Psoas muscle (tissue), 8 donors: ENCODE data around the gene CLCNKB. TPM values are rescaled to one million over a fixed set of nuclear protein-coding genes. Genes with fewer than 3 reads are reported as not detected.
"Not testable (repeated sequence)": the region's sequence is repeated elsewhere in the genome, so short reads cannot be mapped to it uniquely, and the experiment has no call there.

Source experiments
- ATAC-seq, 4 donors: fragments of 200-7000 bp; cut with Tn5 transposase; one replicate each; pipeline ENCODE4 v1.9.1; 2020; ENCODE audit warnings: moderate library complexity in 3 of 4, mild to moderate bottlenecking in 2 of 4
- DNase-seq, 2 donors: peaks; one replicate each; pipeline ENCODE4 v3.0.0-alpha.2; 2020
- H3K27ac ChIP-seq: fragments of 200-600 bp; one replicate; pipeline ENCODE4 v1.8.0; 2022
- H3K27me3 ChIP-seq, 3 donors: fragments of 200-600 bp in 1 of 3; one replicate each; pipeline versions ENCODE4 v1.6.1 to v1.8.0; 2013 to 2022; ENCODE audit warnings: low read length in 2 of 3, mild to moderate bottlenecking in 2 of 3, moderate library complexity in 1 of 3; ENCODE audit not compliant: insufficient read depth in 3 of 3
- H3K36me3 ChIP-seq, 2 donors: fragments of 200-600 bp in 1 of 2; one replicate each; pipeline versions ENCODE4 v1.6.1 to v1.8.0; 2013 to 2022; ENCODE audit warnings: low read depth in 1 of 2, mild to moderate bottlenecking in 1 of 2, moderate library complexity in 1 of 2; ENCODE audit not compliant: insufficient read depth in 1 of 2
- H3K4me1 ChIP-seq: fragments of 200-600 bp; one replicate; pipeline ENCODE4 v1.8.0; 2022
- H3K4me3 ChIP-seq: fragments of 200-600 bp; one replicate; pipeline ENCODE4 v1.8.0; 2022; ENCODE audit warnings: mild to moderate bottlenecking
- H3K9me3 ChIP-seq: fragments of 200-600 bp; one replicate; pipeline ENCODE4 v1.8.0; 2022
- CTCF ChIP-seq: fragments of 200-600 bp; IDR thresholded peaks from one replicate; pipeline ENCODE4 v1.8.0; 2022; ENCODE audit warnings: antibody characterized with exemption
- WGBS, 3 donors: extraction: QIAGEN DNeasy Blood & Tissue Kit; methylation state at CpG; one replicate each; pipeline versions ENCODE4 v1.1.6 to v1.1.7; 2013; 5-methylcytosine and 5-hydroxymethylcytosine counted together
- intact Hi-C, 2 donors: fragments of 100-400 bp; cut with DNase I; formaldehyde crosslinking; loops; one replicate each; pipeline versions ENCODE4 v1.11.0 to v1.14.2; 2022
- polyA plus RNA-seq, 3 donors: library from polyadenylated mRNA; stranded (reverse); fragments of 200-250 nt; gene quantifications; one replicate each; pipeline ENCODE4 v1.2.3, GENCODE V29; 2013
- total RNA-seq, 4 donors: library from RNA; stranded (reverse); fragmentation: NEBNext Ultra II Directional in 2 of 4; extraction: Animal tissue kit (Norgen Biotek cat#: 25700) in 2 of 4; gene quantifications; one replicate each; pipeline versions ENCODE4 v1.2.1 to v1.2.4, GENCODE V29; 2021 to 2023
- donor health status: healthy with polysubstance abuse.
- donor health status: DM: no; HTN: no; CAD: no; lungs with moderate emphysema.
- donor health status: Bipolar disorder and iron deficiency.
- donor health status: healthy.
- donor health status: DM: yes; HTN: yes; CAD: no.
- donor health status: DM: no; HTN: no; CAD: no.
- donor health status: DM: no; HTN: no; CAD: no.
- donor health status: DM: yes; HTN: yes; CAD: no.

Gene CLCNKB
- total and polyA plus RNA-seq, 7 donors: 0.05 to 0.31 (median 0.30) TPM; not detected in 4

DNA sequence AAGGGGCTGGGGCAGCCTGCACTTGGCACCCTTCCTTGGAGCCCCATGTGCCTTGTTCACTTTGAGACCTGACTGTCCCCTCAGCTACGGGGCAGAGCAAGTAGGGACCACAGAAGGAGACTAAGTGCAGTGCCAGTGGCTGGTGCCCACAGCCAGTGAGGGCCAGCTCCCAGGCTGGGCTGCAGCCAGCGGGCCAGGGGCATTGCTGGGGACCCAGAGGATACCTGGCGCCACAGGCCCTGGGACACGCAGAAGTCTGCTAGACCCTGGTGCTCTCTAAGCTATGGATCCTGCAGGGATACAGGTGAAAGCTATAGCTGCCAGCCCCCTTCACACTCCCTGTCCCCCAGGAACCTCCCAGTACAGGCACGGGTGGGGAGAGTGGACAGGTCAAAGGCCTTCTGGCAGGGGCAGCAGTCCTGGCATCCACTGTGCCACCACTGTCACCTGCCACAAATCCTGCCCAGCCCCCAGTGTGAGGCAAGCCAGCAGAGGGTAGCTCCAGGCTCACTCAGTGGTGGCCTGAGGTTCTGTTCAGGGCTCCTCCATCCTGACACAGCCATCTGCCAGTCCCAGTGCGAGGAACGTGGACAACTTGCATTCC is 20.4 kb upstream of the CLCNKB start:
- TF ChIP-seq CTCF: no peak
- Histone ChIP-seq H3K4me3 (no peak overlapping the region), H3K9me3 (no peaks in the 10 kb centered on the region), H3K36me3 (no peaks in the 10 kb centered on the region), H3K27me3 (no peaks in the 10 kb centered on the region), H3K4me1 (peaks cover 21% of the 10 kb centered on the region), H3K27ac (no peak overlapping the region)
- intact Hi-C loops: no loop called here
- 63 to 69% (median 64%) methylated on average over 7 of the region's 7 CpGs for WGBS, 3 donors
- no peak for DNase-seq
- no peak for ATAC-seq

- H3K4me1 ChIP-seq, H3K36me3 ChIP-seq, H3K9me3 ChIP-seq, H3K27ac ChIP-seq, H3K27me3 ChIP-seq, ATAC-seq, DNase-seq, intact Hi-C loops: not testable (repeated sequence)
- 47 to 50% (median 50%) methylated on average over 9 of the region's 10 CpGs for WGBS, 3 donors
- peak overlapping the region; percentile 43 for H3K4me3 ChIP-seq
Measured at GRCh38 chr1:16026302-16026701, 17.3 kb upstream of the CLCNKB start.

GRCh38 chr1:16026723-16027484 is 16.7 kb upstream of the CLCNKB start:
- Histone ChIP-seq H3K27ac (no peak overlapping the region), H3K4me3 (peak overlapping the region; percentile 43), H3K9me3 (no peaks in the 10 kb centered on the region), H3K36me3 (no peaks in the 10 kb centered on the region), H3K27me3 (peaks cover 0 to 2% (median 0%) of the 10 kb centered on the region in 3 donors), H3K4me1 (no peaks in the 10 kb centered on the region)
- DNase-seq (peak in 1 of 2 donors; percentile 54), ATAC-seq (peak in 3 of 4 donors; percentile 7 to 39 (median 17))
- 17 to 24% (median 24%) methylated on average over 22 to 33 of the region's 33 CpGs for WGBS, 3 donors
- TF ChIP-seq CTCF: no peak
- intact Hi-C loops: no loop called here

GRCh38 chr1:16028237-16029002 is 15.2 kb upstream of the CLCNKB start:
- Histone ChIP-seq H3K36me3 (no peaks in the 10 kb centered on the region), H3K4me3 (no peak overlapping the region), H3K27ac (no peak overlapping the region), H3K9me3 (no peaks in the 10 kb centered on the region), H3K4me1 (no peaks in the 10 kb centered on the region), H3K27me3 (peaks cover 0 to 2% (median 0%) of the 10 kb centered on the region in 3 donors)
- ATAC-seq: no peak
- DNase-seq: no peak
- intact Hi-C loops: no loop called here
- TF ChIP-seq CTCF: no peak
- 70 to 76% (median 73%) methylated on average over 19 of the region's 19 CpGs for WGBS, 3 donors

GRCh38 chr1:16029003-16029268 is 14.6 kb upstream of the CLCNKB start:
- H3K36me3 ChIP-seq, intact Hi-C loops, DNase-seq, H3K4me3 ChIP-seq, H3K9me3 ChIP-seq, H3K27me3 ChIP-seq, H3K27ac ChIP-seq, H3K4me1 ChIP-seq, ATAC-seq: not testable (repeated sequence)
- WGBS, 3 donors: 76 to 79% (median 79%) methylated on average over 8 to 13 of the region's 13 CpGs
